ENCODE results near the gene ADAMTSL2.

Gene ADAMTSL2

GRCh38 chr9:133608382-133608781 is 73.9 kb downstream of the ADAMTSL2 start:
- Histone ChIP-seq H3K36me3 (no peaks in the 10 kb centered on the region), H3K27me3 (peaks cover 69% of the 10 kb centered on the region), H3K9me3 (no peaks in the 10 kb centered on the region), H3K4me1 (ENCODE audit: control insufficient read depth in 1 of 2, insufficient read depth in 1 of 2, low read depth in 1 of 2, low read length in 1 of 2) (no peaks in the 10 kb centered on the region), H3K27ac (no peak overlapping the region), H3K4me3 (ENCODE audit: low read depth in 1 of 2, low read length in 1 of 2) (no peak overlapping the region)
- TF ChIP-seq CTCF (IDR thresholded peaks at IDR 0.05), result no peak

GRCh38 chr9:133608889-133609288 is 74.4 kb downstream of the ADAMTSL2 start:
- H3K27me3 ChIP-seq, result peaks cover 71% of the 10 kb centered on the region

GRCh38 chr9:133609311-133610098 is 75.0 kb downstream of the ADAMTSL2 start, which contains the start of gene FAM163B:
TSS of gene FAM163B (minus strand) at chr9:133609389. CDS start at chr9:133580223, 29,166 bp downstream.
- H3K27me3 ChIP-seq, result peaks cover 72% of the 10 kb centered on the region
- H3K36me3 ChIP-seq, result no peaks in the 10 kb centered on the region
- no peak within 1 kb of the TSS for H3K27ac ChIP-seq
- H3K9me3 ChIP-seq, result no peaks in the 10 kb centered on the region
- no peaks in the 10 kb centered on the region for H3K4me1 ChIP-seq (ENCODE audit: control insufficient read depth in 1 of 2, insufficient read depth in 1 of 2, low read depth in 1 of 2, low read length in 1 of 2)
- TF ChIP-seq CTCF (IDR thresholded peaks at IDR 0.05), result no peak
- no peak within 1 kb of the TSS for H3K4me3 ChIP-seq (ENCODE audit: low read depth in 1 of 2, low read length in 1 of 2)

More at GRCh38 chr9:133608889-133609288, 74.4 kb downstream of the ADAMTSL2 start:
- Histone ChIP-seq H3K4me1 (ENCODE audit: control insufficient read depth in 1 of 2, insufficient read depth in 1 of 2, low read depth in 1 of 2, low read length in 1 of 2) (no peaks in the 10 kb centered on the region), H3K9me3 (no peaks in the 10 kb centered on the region), H3K4me3 (ENCODE audit: low read depth in 1 of 2, low read length in 1 of 2) (no peak overlapping the region), H3K27ac (no peak overlapping the region), H3K36me3 (no peaks in the 10 kb centered on the region)
- TF ChIP-seq CTCF (IDR thresholded peaks at IDR 0.05), result no peak

- H3K27me3 ChIP-seq, result peaks cover 83% of the 10 kb centered on the region
- TF ChIP-seq CTCF (IDR thresholded peaks at IDR 0.05), result no peak
- no peaks in the 10 kb centered on the region for H3K36me3 ChIP-seq
- no peaks in the 10 kb centered on the region for H3K9me3 ChIP-seq
- H3K27ac ChIP-seq, result no peak overlapping the region
- H3K4me3 ChIP-seq (ENCODE audit: low read depth in 1 of 2, low read length in 1 of 2), result no peak overlapping the region
- no peaks in the 10 kb centered on the region for H3K4me1 ChIP-seq (ENCODE audit: control insufficient read depth in 1 of 2, insufficient read depth in 1 of 2, low read depth in 1 of 2, low read length in 1 of 2)
These were observed 76.3 kb downstream of the ADAMTSL2 start for GRCh38 chr9:133610845-133611244.

GRCh38 chr9:133612051-133612450 is 77.5 kb downstream of the ADAMTSL2 start:
- Histone ChIP-seq H3K27me3 (peaks cover 75% of the 10 kb centered on the region), H3K36me3 (no peaks in the 10 kb centered on the region), H3K27ac (no peak overlapping the region), H3K4me1 (ENCODE audit: control insufficient read depth in 1 of 2, insufficient read depth in 1 of 2, low read depth in 1 of 2, low read length in 1 of 2) (no peaks in the 10 kb centered on the region), H3K9me3 (no peaks in the 10 kb centered on the region), H3K4me3 (ENCODE audit: low read depth in 1 of 2, low read length in 1 of 2) (no peak overlapping the region)
- no peak for TF ChIP-seq CTCF (IDR thresholded peaks at IDR 0.05)
